HL-60 (cell line): ENCODE measurements around the gene VAMP8.

Source experiments
- GABPA ChIP-seq: IDR thresholded peaks from 2 replicates; pipeline ENCODE4 v1.6.1; 2012; ENCODE audit warnings: low read depth
- POLR2AphosphoS5 ChIP-seq: IDR thresholded peaks from 2 replicates; pipeline ENCODE4 v1.6.1; 2012; ENCODE audit warnings: low read depth
- SPI1 ChIP-seq: IDR thresholded peaks from 2 replicates; pipeline ENCODE4 v1.6.1; 2012; ENCODE audit warnings: low read depth, mild to moderate bottlenecking, borderline replicate concordance
- TF ChIP-seq, protein P1 (sequence below): IDR thresholded peaks from one replicate; pipeline ENCODE4 v1.5.1; 2011; ENCODE audit warnings: low read length, control low read depth, inconsistent platforms; ENCODE audit not compliant: insufficient read depth

DNA sequence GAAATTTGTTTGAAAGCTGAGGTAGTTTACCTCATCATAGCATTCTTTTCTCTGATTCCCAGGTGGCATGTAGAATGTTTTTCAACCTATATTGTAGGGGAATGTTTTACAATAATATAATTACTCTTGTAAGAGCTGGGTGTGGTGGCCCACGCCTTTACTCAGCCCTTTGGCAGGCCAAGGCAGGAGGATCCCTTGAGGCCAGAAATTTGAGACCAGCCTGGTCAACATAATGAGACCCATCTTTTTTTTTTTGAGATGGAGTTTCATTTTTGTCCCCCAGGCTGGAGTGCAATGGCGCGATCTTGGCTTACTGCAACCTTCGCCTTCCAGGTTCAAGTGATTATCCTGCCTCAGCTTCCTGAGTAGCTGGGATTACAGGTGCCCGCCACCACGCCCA, 42.2 kb downstream of the VAMP8 start:
- TF ChIP-seq SPI1, result no peak
- TF ChIP-seq POLR2AphosphoS5, result no peak
- TF ChIP-seq, protein P1, sequence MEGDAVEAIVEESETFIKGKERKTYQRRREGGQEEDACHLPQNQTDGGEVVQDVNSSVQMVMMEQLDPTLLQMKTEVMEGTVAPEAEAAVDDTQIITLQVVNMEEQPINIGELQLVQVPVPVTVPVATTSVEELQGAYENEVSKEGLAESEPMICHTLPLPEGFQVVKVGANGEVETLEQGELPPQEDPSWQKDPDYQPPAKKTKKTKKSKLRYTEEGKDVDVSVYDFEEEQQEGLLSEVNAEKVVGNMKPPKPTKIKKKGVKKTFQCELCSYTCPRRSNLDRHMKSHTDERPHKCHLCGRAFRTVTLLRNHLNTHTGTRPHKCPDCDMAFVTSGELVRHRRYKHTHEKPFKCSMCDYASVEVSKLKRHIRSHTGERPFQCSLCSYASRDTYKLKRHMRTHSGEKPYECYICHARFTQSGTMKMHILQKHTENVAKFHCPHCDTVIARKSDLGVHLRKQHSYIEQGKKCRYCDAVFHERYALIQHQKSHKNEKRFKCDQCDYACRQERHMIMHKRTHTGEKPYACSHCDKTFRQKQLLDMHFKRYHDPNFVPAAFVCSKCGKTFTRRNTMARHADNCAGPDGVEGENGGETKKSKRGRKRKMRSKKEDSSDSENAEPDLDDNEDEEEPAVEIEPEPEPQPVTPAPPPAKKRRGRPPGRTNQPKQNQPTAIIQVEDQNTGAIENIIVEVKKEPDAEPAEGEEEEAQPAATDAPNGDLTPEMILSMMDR, result no peak
- no peak for TF ChIP-seq GABPA
